SK-N-SH (cell line): ENCODE results near the gene COPS3. TPM values are rescaled to one million over a fixed set of nuclear protein-coding genes. Genes with fewer than 3 reads are reported as not detected.

Experiments used
- CTCF ChIA-PET: fragments of 300-600, 350-600 bp; formaldehyde crosslinking; extraction: SDS; loops from one replicate; lab custom pipeline; 2021; lab: Yijun Ruan, JAX
- POLR2A ChIA-PET: fragments of 350-600 bp; sonication (Branson Sonifier 250); formaldehyde crosslinking; extraction: SDS; loops from one replicate; lab custom pipeline; 2020; ENCODE audit warnings: antibody characterized with exemption, inconsistent platforms; lab: Yijun Ruan, JAX
- DNase-seq: peaks from one replicate; pipeline ENCODE4 v3.0.0; 2012
- H2AFZ ChIP-seq: fragments of 200-600 bp; sonication (generic); 2 replicates; pipeline ENCODE4 v1.8.1; 2016; ENCODE audit warnings: antibody characterized with exemption, mild to moderate bottlenecking, low read depth
- H3F3A ChIP-seq: fragments of 200-600 bp; sonication (generic); replicated peaks from 2 replicates; pipeline ENCODE3; 2016; ENCODE audit warnings: antibody characterized with exemption, mild to moderate bottlenecking; ENCODE audit not compliant: insufficient read depth
- H3K27ac ChIP-seq, 2 experiments: fragments of 200-500 bp in 1 of 2; fragments of 200-600 bp in 1 of 2; sonication (Bioruptor generic) in 1 of 2; sonication (generic), shearing (Covaris generic) in 1 of 2; 2 replicates each; pipeline versions ENCODE4 v1.5.1 to v1.6.1; 2014 to 2016; ENCODE audit warnings: low read depth in 2 of 2, inconsistent platforms in 1 of 2, low read length in 1 of 2, mild to moderate bottlenecking in 1 of 2, mixed read lengths in 1 of 2
- H3K27me3 ChIP-seq: fragments of 200-600 bp; sonication (generic), shearing (Covaris generic); 2 replicates; pipeline ENCODE4 v1.6.1; 2016; ENCODE audit warnings: mixed run types; ENCODE audit not compliant: insufficient read depth
- H3K36me3 ChIP-seq, 2 experiments: fragments of 200-500 bp in 1 of 2; fragments of 200-600 bp in 1 of 2; sonication (Bioruptor generic) in 1 of 2; sonication (generic) in 1 of 2; replicated peaks in 1 of 2; 2 replicates each; pipeline versions ENCODE3 to v1.5.1; 2014 to 2016; ENCODE audit warnings: low read length in 1 of 2, mild to moderate bottlenecking in 1 of 2; ENCODE audit not compliant: insufficient read depth in 2 of 2, control insufficient read depth in 1 of 2
- H3K4me1 ChIP-seq, 2 experiments: fragments of 200-500 bp in 1 of 2; fragments of 200-600 bp in 1 of 2; sonication (Bioruptor generic) in 1 of 2; sonication (generic), shearing (Covaris generic) in 1 of 2; 2 replicates each; pipeline versions ENCODE4 v1.5.1 to v1.6.1; 2014 to 2016; ENCODE audit warnings: low read depth in 1 of 2, low read length in 1 of 2, mixed run types in 1 of 2; ENCODE audit not compliant: insufficient read depth in 2 of 2, control insufficient read depth in 1 of 2
- H3K4me2 ChIP-seq: fragments of 200-600 bp; sonication (generic), shearing (Covaris generic); 2 replicates; pipeline ENCODE4 v1.6.1; 2017; ENCODE audit warnings: mixed run types
- H3K4me3 ChIP-seq, 2 experiments: fragments of 200-500 bp in 1 of 2; fragments of 200-600 bp in 1 of 2; sonication (Bioruptor generic) in 1 of 2; sonication (generic), shearing (Covaris generic) in 1 of 2; 2 replicates each; pipeline versions ENCODE4 v1.5.1 to v1.8.1; 2014 to 2016; ENCODE audit warnings: low read depth in 2 of 2, inconsistent platforms in 1 of 2, low read length in 1 of 2, mild to moderate bottlenecking in 1 of 2, mixed read lengths in 1 of 2, moderate library complexity in 1 of 2
- H3K79me2 ChIP-seq: fragments of 200-600 bp; sonication (generic); 2 replicates; pipeline ENCODE4 v1.8.1; 2017; ENCODE audit warnings: mild to moderate bottlenecking; ENCODE audit not compliant: insufficient read depth
- H3K9ac ChIP-seq: fragments of 200-600 bp; sonication (generic); 2 replicates; pipeline ENCODE4 v1.6.1; 2017; ENCODE audit warnings: mixed run types
- H3K9me2 ChIP-seq: fragments of 200-600 bp; sonication (generic); 2 replicates; pipeline ENCODE4 v1.6.1; 2017; ENCODE audit warnings: mixed run types
- H3K9me3 ChIP-seq: fragments of 200-600 bp; sonication (generic); 2 replicates; pipeline ENCODE4 v1.6.1; 2017; ENCODE audit warnings: mixed run types, mild to moderate bottlenecking, moderate library complexity
- H4K20me1 ChIP-seq: fragments of 200-600 bp; sonication (generic); 2 replicates; pipeline ENCODE4 v1.6.1; 2017; ENCODE audit warnings: mild to moderate bottlenecking, mixed run types; ENCODE audit not compliant: insufficient read depth
- CHD2 ChIP-seq: fragments of 150-350 bp; IDR thresholded peaks from 2 replicates; pipeline ENCODE4 v1.6.1; 2018; ENCODE audit warnings: low read length; ENCODE audit not compliant: partially characterized antibody
- EZH2phosphoT487 ChIP-seq: fragments of 200-600 bp; sonication (generic); IDR thresholded peaks from 2 replicates; pipeline ENCODE4 v1.6.1; 2017; ENCODE audit warnings: low read depth, mixed run types, mild to moderate bottlenecking, antibody characterized with exemption, moderate library complexity, borderline replicate concordance
- FOSL2 ChIP-seq: IDR thresholded peaks from 2 replicates; pipeline ENCODE4 v1.4.0; 2012; ENCODE audit warnings: low read depth, mild to moderate bottlenecking, moderate library complexity, borderline replicate concordance
- FOXJ3 ChIP-seq: sonication (generic); formaldehyde crosslinking; IDR thresholded peaks from 2 replicates; pipeline ENCODE4 v1.5.1; 2020; ENCODE audit warnings: mild to moderate bottlenecking, missing genetic modification reagents
- GABPA ChIP-seq: IDR thresholded peaks from 2 replicates; pipeline ENCODE4 v1.4.0; 2012; ENCODE audit warnings: low read depth, mild to moderate bottlenecking
- GATA2 ChIP-seq: sonication (generic); formaldehyde crosslinking; IDR thresholded peaks from 2 replicates; pipeline ENCODE4 v1.5.0; 2020; ENCODE audit warnings: mild to moderate bottlenecking, missing genetic modification reagents
- IRF3 ChIP-seq: fragments of 150-350 bp; IDR thresholded peaks from 2 replicates; pipeline ENCODE4 v1.6.1; 2016; ENCODE audit warnings: mild to moderate bottlenecking, low read depth, low read length
- MAX ChIP-seq: IDR thresholded peaks from 2 replicates; pipeline ENCODE4 v1.4.0; 2012; ENCODE audit warnings: low read depth
- MEF2A ChIP-seq: IDR thresholded peaks from 2 replicates; pipeline ENCODE4 v1.4.0; 2012; ENCODE audit warnings: low read depth, borderline replicate concordance
- NFIC ChIP-seq: IDR thresholded peaks from 2 replicates; pipeline ENCODE4 v1.4.0; 2012; ENCODE audit warnings: borderline replicate concordance
- NRF1 ChIP-seq: IDR thresholded peaks from 2 replicates; pipeline ENCODE4 v1.6.1; 2012; ENCODE audit warnings: low read depth, mild to moderate bottlenecking, low read length
- POLR2AphosphoS5 ChIP-seq: IDR thresholded peaks from 2 replicates; pipeline ENCODE4 v1.6.1; 2012; ENCODE audit warnings: low read depth, low read length
- REST ChIP-seq: IDR thresholded peaks from 2 replicates; pipeline ENCODE4 v1.6.1; 2012; ENCODE audit warnings: mild to moderate bottlenecking, low read depth, low read length, moderate library complexity
- RFX5 ChIP-seq: IDR thresholded peaks from 2 replicates; pipeline ENCODE4 v1.6.1; 2012; ENCODE audit warnings: mild to moderate bottlenecking, improper control_type of control experiment, low read length
- SIN3A ChIP-seq: IDR thresholded peaks from 2 replicates; pipeline ENCODE4 v1.6.1; 2012; ENCODE audit warnings: low read depth, mild to moderate bottlenecking, low read length, moderate library complexity, borderline replicate concordance
- TAF1 ChIP-seq: IDR thresholded peaks from 2 replicates; pipeline ENCODE4 v1.6.1; 2012; ENCODE audit warnings: low read depth, mild to moderate bottlenecking, low read length, moderate library complexity, borderline replicate concordance
- TCF12 ChIP-seq: IDR thresholded peaks from 2 replicates; pipeline ENCODE4 v1.4.0; 2012
- TEAD4 ChIP-seq: IDR thresholded peaks from 2 replicates; pipeline ENCODE4 v1.4.0; 2012; ENCODE audit warnings: mild to moderate bottlenecking, borderline replicate concordance; ENCODE audit not compliant: insufficient read depth
- WGBS: methylation state at CpG from one replicate; pipeline ENCODE4 v1.1.6; 2017; ENCODE audit warnings: low lambda C conversion rate; 5-methylcytosine and 5-hydroxymethylcytosine counted together
- polyA plus RNA-seq, 3 experiments: library from polyadenylated mRNA; depleted of rRNA; stranded (reverse); fragments of >200 nt; gene quantifications; 2 replicates each; pipeline ENCODE4 v1.2.3, GENCODE V29; 2012

Gene COPS3
- polyA plus RNA-seq, 1 of the 3 experiments (the other 2 are of a cell fraction), result 64.8 TPM

GRCh38 chr17:17207998-17208397 lies 73.0 kb downstream of the COPS3 start:
- H3F3A ChIP-seq, result peaks cover 21% of the 10 kb centered on the region
- no peak for TF ChIP-seq CHD2
- no peak for TF ChIP-seq TEAD4
- TF ChIP-seq GATA2 (CRISPR knock-in tag), result no peak
- TF ChIP-seq NRF1, result no peak
- TF ChIP-seq SIN3A, result no peak
- no peak for TF ChIP-seq GABPA
- TF ChIP-seq REST, result no peak
- no peak for TF ChIP-seq RFX5
- no peak for TF ChIP-seq FOSL2
- TF ChIP-seq NFIC, result no peak
- no peak for TF ChIP-seq POLR2AphosphoS5
- TF ChIP-seq IRF3, result no peak
- TF ChIP-seq EZH2phosphoT487, result no peak
- TF ChIP-seq FOXJ3 (CRISPR knock-in tag), result no peak
- no peak for TF ChIP-seq MAX
- no peak for TF ChIP-seq TCF12
- no peak for TF ChIP-seq TAF1
- TF ChIP-seq MEF2A, result no peak
- H3K4me3 ChIP-seq, result no peak overlapping the region
- peaks cover 12% of the 10 kb centered on the region; the same call in 1 of the 2 replicates for H3K79me2 ChIP-seq
- H2AFZ ChIP-seq, result no peak overlapping the region
- no peaks in the 10 kb centered on the region for H3K27me3 ChIP-seq
- no peak overlapping the region for H3K4me2 ChIP-seq
- ChIA-PET POLR2A (interaction anchor here (1.9 kb wide), 1 partner anchor 29 kb away, joined by 5 read pairs; the partner anchor contains the start of gene FLCN), CTCF (interaction anchor here (1.2 to 1.5 kb wide), 2 partner anchors 13 to 15 kb away, joined by 3 read pairs; no protein-coding TSS in a partner anchor)
- no peak for DNase-seq
- WGBS, result 89% methylated on average over 8 of the region's 8 CpGs
- H4K20me1 ChIP-seq, result no peaks in the 10 kb centered on the region
- H3K9me2 ChIP-seq, result no peaks in the 10 kb centered on the region
- H3K4me1 ChIP-seq, result peaks cover 20 to 29% of the 10 kb centered on the region in 2 experiments; a peak in 3 of 4 replicates
- no peak overlapping the region for H3K27ac ChIP-seq
- H3K36me3 ChIP-seq, result peaks cover 3 to 6% of the 10 kb centered on the region in 2 experiments
- no peak overlapping the region for H3K9ac ChIP-seq
- H3K9me3 ChIP-seq, result no peaks in the 10 kb centered on the region
